Ishikawa (cell line): ENCODE results near the gene WDFY2.

ENCODE experiments used
- CEBPB ChIP-seq: IDR thresholded peaks from 2 replicates; pipeline ENCODE4 v1.6.1; 2012
- CREB1 ChIP-seq: IDR thresholded peaks from 2 replicates; pipeline ENCODE4 v1.6.1; 2012; ENCODE audit warnings: low read depth
- EGR1 ChIP-seq: IDR thresholded peaks from 2 replicates; pipeline ENCODE4 v1.6.1; 2012
- EP300 ChIP-seq: IDR thresholded peaks from 2 replicates; pipeline ENCODE4 v1.6.1; 2012; ENCODE audit warnings: borderline replicate concordance
- FOXM1 ChIP-seq: IDR thresholded peaks from 2 replicates; pipeline ENCODE4 v1.6.1; 2012; ENCODE audit warnings: low read depth, borderline replicate concordance
- NFIC ChIP-seq: IDR thresholded peaks from 2 replicates; pipeline ENCODE4 v1.6.1; 2012
- RAD21 ChIP-seq: IDR thresholded peaks from 2 replicates; pipeline ENCODE4 v1.6.1; 2012; ENCODE audit warnings: low read depth
- TAF1 ChIP-seq: IDR thresholded peaks from 2 replicates; pipeline ENCODE4 v1.6.1; 2012; ENCODE audit warnings: low read depth, mild to moderate bottlenecking
- TCF12 ChIP-seq: IDR thresholded peaks from 2 replicates; pipeline ENCODE4 v1.6.1; 2012; ENCODE audit warnings: low read depth
- TEAD4 ChIP-seq: IDR thresholded peaks from 2 replicates; pipeline ENCODE4 v1.6.1; 2012
- YY1 ChIP-seq: IDR thresholded peaks from 2 replicates; pipeline ENCODE4 v1.6.1; 2012; ENCODE audit warnings: low read depth
- ZBTB7A ChIP-seq: IDR thresholded peaks from 2 replicates; pipeline ENCODE4 v1.6.1; 2012; ENCODE audit warnings: low read depth
- TF ChIP-seq, protein P1 (sequence below): IDR thresholded peaks from 2 replicates; pipeline ENCODE4 v1.6.1; 2012
- TF ChIP-seq, protein P2 (sequence below): IDR thresholded peaks from 2 replicates; pipeline ENCODE4 v1.6.1; 2012; ENCODE audit warnings: low read depth, mild to moderate bottlenecking
- TF ChIP-seq, protein P3 (sequence below): IDR thresholded peaks from 2 replicates; pipeline ENCODE4 v1.6.1; 2012

Gene WDFY2

DNA sequence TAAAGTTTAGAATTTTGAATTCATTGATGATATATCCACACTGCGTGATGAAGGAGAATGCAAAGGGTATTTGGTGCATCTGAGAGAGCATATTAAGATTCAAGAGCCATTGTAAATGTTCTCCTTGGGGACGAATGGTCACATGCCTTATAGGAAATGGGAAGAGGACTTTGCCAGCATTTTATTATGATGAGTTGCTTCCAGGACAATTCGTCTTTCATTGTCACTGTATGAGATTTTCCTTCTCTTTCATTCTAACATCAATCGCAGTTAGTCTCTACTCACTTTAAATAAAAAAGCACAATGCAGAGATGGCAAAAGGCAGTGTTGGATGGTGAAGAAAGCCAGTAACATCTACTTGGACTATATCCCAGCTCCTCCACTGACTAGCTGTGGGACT is 21.4 kb downstream of the WDFY2 start:
- no peak for TF ChIP-seq CEBPB
- TF ChIP-seq TCF12 = no peak
- TF ChIP-seq TAF1 = no peak
- TF ChIP-seq, protein P1, sequence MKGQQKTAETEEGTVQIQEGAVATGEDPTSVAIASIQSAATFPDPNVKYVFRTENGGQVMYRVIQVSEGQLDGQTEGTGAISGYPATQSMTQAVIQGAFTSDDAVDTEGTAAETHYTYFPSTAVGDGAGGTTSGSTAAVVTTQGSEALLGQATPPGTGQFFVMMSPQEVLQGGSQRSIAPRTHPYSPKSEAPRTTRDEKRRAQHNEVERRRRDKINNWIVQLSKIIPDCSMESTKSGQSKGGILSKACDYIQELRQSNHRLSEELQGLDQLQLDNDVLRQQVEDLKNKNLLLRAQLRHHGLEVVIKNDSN = no peak
- no peak for TF ChIP-seq FOXM1
- no peak for TF ChIP-seq TEAD4
- TF ChIP-seq NFIC = no peak
- no peak for TF ChIP-seq CREB1
- TF ChIP-seq RAD21 = no peak
- no peak for TF ChIP-seq ZBTB7A
- TF ChIP-seq YY1 = no peak
- TF ChIP-seq EP300 = no peak
- TF ChIP-seq, protein P2, sequence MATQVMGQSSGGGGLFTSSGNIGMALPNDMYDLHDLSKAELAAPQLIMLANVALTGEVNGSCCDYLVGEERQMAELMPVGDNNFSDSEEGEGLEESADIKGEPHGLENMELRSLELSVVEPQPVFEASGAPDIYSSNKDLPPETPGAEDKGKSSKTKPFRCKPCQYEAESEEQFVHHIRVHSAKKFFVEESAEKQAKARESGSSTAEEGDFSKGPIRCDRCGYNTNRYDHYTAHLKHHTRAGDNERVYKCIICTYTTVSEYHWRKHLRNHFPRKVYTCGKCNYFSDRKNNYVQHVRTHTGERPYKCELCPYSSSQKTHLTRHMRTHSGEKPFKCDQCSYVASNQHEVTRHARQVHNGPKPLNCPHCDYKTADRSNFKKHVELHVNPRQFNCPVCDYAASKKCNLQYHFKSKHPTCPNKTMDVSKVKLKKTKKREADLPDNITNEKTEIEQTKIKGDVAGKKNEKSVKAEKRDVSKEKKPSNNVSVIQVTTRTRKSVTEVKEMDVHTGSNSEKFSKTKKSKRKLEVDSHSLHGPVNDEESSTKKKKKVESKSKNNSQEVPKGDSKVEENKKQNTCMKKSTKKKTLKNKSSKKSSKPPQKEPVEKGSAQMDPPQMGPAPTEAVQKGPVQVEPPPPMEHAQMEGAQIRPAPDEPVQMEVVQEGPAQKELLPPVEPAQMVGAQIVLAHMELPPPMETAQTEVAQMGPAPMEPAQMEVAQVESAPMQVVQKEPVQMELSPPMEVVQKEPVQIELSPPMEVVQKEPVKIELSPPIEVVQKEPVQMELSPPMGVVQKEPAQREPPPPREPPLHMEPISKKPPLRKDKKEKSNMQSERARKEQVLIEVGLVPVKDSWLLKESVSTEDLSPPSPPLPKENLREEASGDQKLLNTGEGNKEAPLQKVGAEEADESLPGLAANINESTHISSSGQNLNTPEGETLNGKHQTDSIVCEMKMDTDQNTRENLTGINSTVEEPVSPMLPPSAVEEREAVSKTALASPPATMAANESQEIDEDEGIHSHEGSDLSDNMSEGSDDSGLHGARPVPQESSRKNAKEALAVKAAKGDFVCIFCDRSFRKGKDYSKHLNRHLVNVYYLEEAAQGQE = no peak
- no peak for TF ChIP-seq EGR1
- TF ChIP-seq, protein P3, sequence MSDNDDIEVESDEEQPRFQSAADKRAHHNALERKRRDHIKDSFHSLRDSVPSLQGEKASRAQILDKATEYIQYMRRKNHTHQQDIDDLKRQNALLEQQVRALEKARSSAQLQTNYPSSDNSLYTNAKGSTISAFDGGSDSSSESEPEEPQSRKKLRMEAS = no peak

DNA sequence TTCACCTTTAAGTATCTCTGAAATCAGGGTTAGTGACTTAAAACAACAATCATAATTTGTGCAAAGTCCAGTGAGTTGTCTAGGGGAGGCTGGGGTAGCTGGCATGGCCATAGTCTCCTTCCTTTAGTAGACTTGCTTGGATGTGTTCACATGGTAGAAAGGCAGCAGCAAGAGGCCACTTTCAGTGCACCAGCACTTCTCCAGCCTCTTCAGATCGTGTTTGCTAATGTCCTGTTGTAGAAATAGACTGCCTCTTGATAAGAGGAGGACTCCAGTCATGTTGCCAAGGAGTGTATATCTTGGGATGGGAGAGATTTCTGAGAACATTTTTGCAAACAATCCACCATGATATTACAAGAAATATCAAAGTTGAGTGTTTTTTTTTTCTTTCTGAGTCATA is 22.9 kb downstream of the WDFY2 start:
- no peak for TF ChIP-seq RAD21
- no peak for TF ChIP-seq FOXM1
- TF ChIP-seq EGR1 = no peak
- TF ChIP-seq CEBPB = no peak
- TF ChIP-seq, protein P3 = no peak
- TF ChIP-seq, protein P2 = no peak
- no peak for TF ChIP-seq TAF1
- TF ChIP-seq, protein P1 = no peak
- no peak for TF ChIP-seq EP300
- no peak for TF ChIP-seq CREB1
- no peak for TF ChIP-seq TEAD4

DNA sequence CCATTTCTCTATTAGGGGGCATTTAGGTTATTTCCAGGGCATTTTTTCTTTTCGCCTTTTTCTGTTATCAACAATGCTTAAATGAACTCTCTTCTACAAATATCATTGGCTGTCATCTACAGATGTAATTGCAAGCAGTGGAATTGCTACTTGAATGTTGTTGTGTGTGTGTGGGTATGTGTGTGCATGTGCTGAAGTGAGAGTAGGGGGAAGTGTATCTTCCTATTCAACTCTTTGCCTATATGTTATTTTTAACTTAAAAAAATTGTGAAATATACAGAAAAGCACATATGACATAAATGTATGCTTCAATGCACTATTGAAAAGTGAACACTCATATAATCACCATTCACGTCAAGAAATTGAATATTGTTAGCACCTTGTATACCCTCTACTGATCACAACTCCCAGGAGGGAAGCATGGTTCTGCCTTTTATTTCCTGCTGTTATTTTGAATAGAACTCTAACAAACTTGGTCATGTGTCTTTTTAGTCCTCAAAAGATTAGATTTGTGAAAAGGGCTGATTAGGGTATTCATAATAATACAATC is 24.7 kb downstream of the WDFY2 start:
- TF ChIP-seq TCF12 (no peak), CEBPB (no peak), TEAD4 (no peak), EGR1 (no peak)
- TF ChIP-seq, protein P2 = no peak

DNA sequence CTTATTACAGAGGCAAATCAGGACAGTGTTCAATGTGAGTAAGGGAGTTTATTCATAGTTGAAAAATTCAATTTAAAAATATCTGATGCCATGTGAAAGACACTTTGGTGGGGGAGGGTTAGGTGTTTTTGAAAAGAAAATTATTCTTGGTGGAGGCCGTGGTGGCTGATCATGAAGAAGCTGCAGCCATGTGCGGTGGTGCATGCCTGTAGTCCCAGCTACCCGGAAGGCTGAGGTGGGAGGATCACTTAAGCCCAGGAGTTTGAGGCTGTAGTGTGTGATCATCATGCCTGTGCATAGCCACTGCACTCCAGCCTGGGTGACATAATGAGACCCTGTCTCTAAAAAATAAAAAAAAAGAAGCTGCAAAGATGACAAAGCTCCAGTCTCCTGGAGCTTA is 28.6 kb downstream of the WDFY2 start:
- TF ChIP-seq TEAD4 (no peak), TAF1 (no peak), RAD21 (no peak), EGR1 (no peak), YY1 (no peak), ZBTB7A (no peak), NFIC (no peak), TCF12 (no peak), FOXM1 (no peak), CEBPB (no peak), EP300 (no peak)
- TF ChIP-seq, protein P1 = no peak
- TF ChIP-seq, protein P2 = no peak
